ENCODE results near the gene GARIN1A. TPM values are rescaled to one million over a fixed set of nuclear protein-coding genes. Genes with fewer than 3 reads are reported as not detected.

Gene GARIN1A
- total RNA-seq = 3.4 TPM

GRCh38 chr7:128671992-128672391 is at the start of gene GARIN1A:
Gene GARIN1A, plus strand, starts transcription at chr7:128672292. Its CDS starts 106 bp downstream, at chr7:128672398.

Small RNAs within 50 kb of the gene (small RNA-seq; reads per million reads assigned to genes)
- gene RNA5SP242 (ENCODE audit: low replicate concordance) (1.7 reads per million, percentile 79 among the genes with 10 or more reads in this experiment), gene RNA5SP243 (ENCODE audit: low replicate concordance) (0.09 reads per million), gene RNU6-177P (ENCODE audit: low replicate concordance) (not detected)

Other genes starting within 250 kb of the GARIN1A start
- 43.2 TPM for gene HILPDA, start 216.4 kb upstream of the GARIN1A start, total RNA-seq
- gene METTL2B, start 195.5 kb upstream of the GARIN1A start, total RNA-seq = 36.9 TPM
- 49.5 TPM for gene CALU, start 67.1 kb downstream of the GARIN1A start, total RNA-seq
- not detected for gene OPN1SW, start 103.5 kb downstream of the GARIN1A start, total RNA-seq
- gene CCDC136, start 119.7 kb downstream of the GARIN1A start, total RNA-seq = 141 TPM
- 4.1 TPM for gene FLNC, start 158.1 kb downstream of the GARIN1A start, total RNA-seq
- gene ATP6V1F, start 190.6 kb downstream of the GARIN1A start, total RNA-seq = 86.4 TPM
- gene KCP, start 238.4 kb downstream of the GARIN1A start, total RNA-seq = 1.3 TPM

Measured in parietal lobe (tissue), 2 donors.